HepG2 (cell line): ENCODE data around the gene LEMD2. TPM values are rescaled to one million over a fixed set of nuclear protein-coding genes. Genes with fewer than 3 reads are reported as not detected.

Experiments used
- CSRNP2 ChIP-seq: sonication (generic); formaldehyde crosslinking; conservative IDR thresholded peaks from 2 replicates; pipeline ENCODE4 v1.8.0; 2022; ENCODE audit warnings: low read depth, missing genetic modification reagents
- DZIP1 ChIP-seq: sonication (generic); formaldehyde crosslinking; IDR thresholded peaks from 2 replicates; pipeline ENCODE4 v1.5.0; 2020; ENCODE audit warnings: mild to moderate bottlenecking, missing genetic modification reagents
- HES4 ChIP-seq: sonication (generic); formaldehyde crosslinking; IDR thresholded peaks from 2 replicates; pipeline ENCODE4 v1.9.0; 2021; ENCODE audit warnings: mild to moderate bottlenecking, missing genetic modification reagents, borderline replicate concordance
- HOXD1 ChIP-seq: sonication (generic); formaldehyde crosslinking; IDR thresholded peaks from 2 replicates; pipeline ENCODE4 v1.5.0; 2020; ENCODE audit warnings: missing genetic modification reagents
- KMT2A ChIP-seq: sonication (generic); formaldehyde crosslinking; IDR thresholded peaks from 2 replicates; pipeline ENCODE4 v1.4.0; 2020; ENCODE audit warnings: missing genetic modification reagents
- RARA ChIP-seq: IDR thresholded peaks from 2 replicates; pipeline ENCODE4 v1.6.1; 2016; ENCODE audit warnings: missing genetic modification reagents, missing compliant biosample characterization
- RFX3 ChIP-seq: IDR thresholded peaks from 2 replicates; pipeline ENCODE4 v1.6.1; 2016; ENCODE audit warnings: missing biosample characterization, missing genetic modification reagents
- RXRB ChIP-seq: IDR thresholded peaks from 2 replicates; pipeline ENCODE4 v1.6.1; 2016; ENCODE audit warnings: borderline replicate concordance, missing genetic modification reagents, missing compliant biosample characterization
- SP140L ChIP-seq: sonication (generic); formaldehyde crosslinking; IDR thresholded peaks from 2 replicates; pipeline ENCODE4 v1.4.0; 2020; ENCODE audit warnings: missing genetic modification reagents, borderline replicate concordance
- TCF12 ChIP-seq, 2 experiments: fragments of 450-650 bp in 1 of 2; sonication (generic) in 1 of 2; formaldehyde crosslinking in 1 of 2; IDR thresholded peaks; 2 replicates each; pipeline versions ENCODE4 v1.6.1 to v1.8.0; 2017 to 2022; ENCODE audit warnings: antibody characterized with exemption in 1 of 2, mild to moderate bottlenecking in 1 of 2, missing genetic modification reagents in 1 of 2, moderate library complexity in 1 of 2
- TRIM24 ChIP-seq: sonication (generic); formaldehyde crosslinking; IDR thresholded peaks from 2 replicates; pipeline ENCODE4 v1.8.0; 2022; ENCODE audit warnings: mild to moderate bottlenecking, missing genetic modification reagents
- ZNF143 ChIP-seq: sonication (generic); formaldehyde crosslinking; IDR thresholded peaks from 2 replicates; pipeline ENCODE4 v1.4.0; 2020; ENCODE audit warnings: missing genetic modification reagents
- ZNF205 ChIP-seq: IDR thresholded peaks from 2 replicates; pipeline ENCODE4 v1.6.1; 2018; ENCODE audit warnings: missing biosample characterization, missing genetic modification reagents
- ZNF230 ChIP-seq: sonication (generic); formaldehyde crosslinking; IDR thresholded peaks from 2 replicates; pipeline ENCODE4 v1.4.0; 2020; ENCODE audit warnings: mild to moderate bottlenecking, missing genetic modification reagents
- ZNF292 ChIP-seq: sonication (generic); formaldehyde crosslinking; IDR thresholded peaks from 2 replicates; pipeline ENCODE4 v1.8.1; 2022; ENCODE audit warnings: mild to moderate bottlenecking, low read depth, missing genetic modification reagents, borderline replicate concordance
- ZNF468 ChIP-seq: sonication (generic); formaldehyde crosslinking; IDR thresholded peaks from 2 replicates; pipeline ENCODE4 v1.8.0; 2022; ENCODE audit warnings: mild to moderate bottlenecking, moderate library complexity, missing genetic modification reagents
- ZNF672 ChIP-seq: sonication (generic); formaldehyde crosslinking; IDR thresholded peaks from 2 replicates; pipeline ENCODE4 v1.8.1; 2022; ENCODE audit warnings: missing genetic modification reagents
- polyA plus RNA-seq, 8 experiments: library from polyadenylated mRNA; depleted of rRNA in 3 of 8; stranded (reverse) in 7 of 8; unstranded in 1 of 8; fragments of >200 nt; fragmentation: Illumina TruSeq in 4 of 8; extraction: Trizol in 4 of 8; gene quantifications; 2 replicates each; pipeline versions ENCODE4 v1.2.1 to v1.2.3, GENCODE V29; 2011 to 2016; ENCODE audit warnings: low read depth in 4 of 8, missing spikeins in 1 of 8, mixed read lengths in 1 of 8; ENCODE audit not compliant: insufficient read depth in 1 of 8
- total RNA-seq, 5 experiments: library from RNA; depleted of rRNA; stranded (reverse); fragments of >200 nt; fragmentation: Illumina TruSeq; extraction: Trizol; gene quantifications; 2 replicates each; pipeline ENCODE4 v1.2.3, GENCODE V29; 2016; ENCODE audit warnings: low read depth in 1 of 5
- TF ChIP-seq, protein P1 (sequence below), 2 experiments: IDR thresholded peaks; 2 replicates each; pipeline ENCODE4 v1.6.1; 2011 to 2012; ENCODE audit warnings: low read length in 2 of 2, borderline replicate concordance in 1 of 2, low read depth in 1 of 2, mild to moderate bottlenecking in 1 of 2, moderate library complexity in 1 of 2
- TF ChIP-seq, protein P2 (sequence below): sonication (generic); formaldehyde crosslinking; IDR thresholded peaks from 2 replicates; pipeline ENCODE4 v1.5.1; 2020; ENCODE audit warnings: missing genetic modification reagents, mild to moderate bottlenecking, borderline replicate concordance
- TF ChIP-seq, protein P3 (sequence below): fragments of 450-650 bp; IDR thresholded peaks from 2 replicates; pipeline ENCODE4 v1.6.1; 2017

LEMD2 gene
- total and polyA plus RNA-seq, 2 of the 13 experiments (the other 11 are each of a cell fraction or from before 2014, with no cell fraction given), result 45.2 to 62.9 TPM

DNA sequence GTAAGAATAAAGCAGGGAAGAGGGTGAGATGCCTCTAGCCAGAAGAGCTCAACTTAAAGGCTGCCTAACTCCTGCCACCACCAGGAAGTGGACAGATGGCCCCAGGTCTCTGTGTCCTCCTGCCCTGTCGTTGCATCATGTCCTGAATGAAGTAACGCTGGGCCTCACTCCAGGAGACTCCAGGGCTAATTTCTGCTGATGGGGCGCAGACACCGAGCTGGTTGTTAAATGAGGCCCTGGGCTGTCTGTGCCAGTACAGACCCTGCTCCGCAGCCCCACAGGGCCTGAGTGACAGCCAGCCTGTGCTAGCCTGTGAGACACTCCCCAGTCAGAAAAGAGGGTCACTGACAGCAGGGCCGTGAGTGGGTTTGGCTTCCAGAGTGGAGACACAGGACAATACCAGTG is 48.7 kb downstream of the LEMD2 start (continued):
- TF ChIP-seq ZNF230 (no peak), ZNF468 (CRISPR knock-in tag) (no peak), TRIM24 (CRISPR knock-in tag) (no peak), ZNF205 (CRISPR knock-in tag) (no peak), HOXD1 (CRISPR knock-in tag) (no peak), RARA (CRISPR knock-in tag) (peak; percentile 57), CSRNP2 (CRISPR knock-in tag) (no peak), RXRB (CRISPR knock-in tag) (0 out of 2 replicates have a peak, but pooled peaks have one; percentile 21), HES4 (CRISPR knock-in tag) (no peak), RFX3 (CRISPR knock-in tag) (no peak), TCF12 (IDR thresholded peaks at IDR 0.05) (no peak), TCF12 (CRISPR knock-in tag; IDR thresholded peaks at IDR 0.05) (no peak), ZNF292 (CRISPR knock-in tag) (no peak), ZNF143 (CRISPR knock-in tag) (no peak), ZNF672 (no peak), DZIP1 (no peak), SP140L (CRISPR knock-in tag) (no peak), KMT2A (CRISPR knock-in tag) (no peak)
- TF ChIP-seq, protein P1, sequence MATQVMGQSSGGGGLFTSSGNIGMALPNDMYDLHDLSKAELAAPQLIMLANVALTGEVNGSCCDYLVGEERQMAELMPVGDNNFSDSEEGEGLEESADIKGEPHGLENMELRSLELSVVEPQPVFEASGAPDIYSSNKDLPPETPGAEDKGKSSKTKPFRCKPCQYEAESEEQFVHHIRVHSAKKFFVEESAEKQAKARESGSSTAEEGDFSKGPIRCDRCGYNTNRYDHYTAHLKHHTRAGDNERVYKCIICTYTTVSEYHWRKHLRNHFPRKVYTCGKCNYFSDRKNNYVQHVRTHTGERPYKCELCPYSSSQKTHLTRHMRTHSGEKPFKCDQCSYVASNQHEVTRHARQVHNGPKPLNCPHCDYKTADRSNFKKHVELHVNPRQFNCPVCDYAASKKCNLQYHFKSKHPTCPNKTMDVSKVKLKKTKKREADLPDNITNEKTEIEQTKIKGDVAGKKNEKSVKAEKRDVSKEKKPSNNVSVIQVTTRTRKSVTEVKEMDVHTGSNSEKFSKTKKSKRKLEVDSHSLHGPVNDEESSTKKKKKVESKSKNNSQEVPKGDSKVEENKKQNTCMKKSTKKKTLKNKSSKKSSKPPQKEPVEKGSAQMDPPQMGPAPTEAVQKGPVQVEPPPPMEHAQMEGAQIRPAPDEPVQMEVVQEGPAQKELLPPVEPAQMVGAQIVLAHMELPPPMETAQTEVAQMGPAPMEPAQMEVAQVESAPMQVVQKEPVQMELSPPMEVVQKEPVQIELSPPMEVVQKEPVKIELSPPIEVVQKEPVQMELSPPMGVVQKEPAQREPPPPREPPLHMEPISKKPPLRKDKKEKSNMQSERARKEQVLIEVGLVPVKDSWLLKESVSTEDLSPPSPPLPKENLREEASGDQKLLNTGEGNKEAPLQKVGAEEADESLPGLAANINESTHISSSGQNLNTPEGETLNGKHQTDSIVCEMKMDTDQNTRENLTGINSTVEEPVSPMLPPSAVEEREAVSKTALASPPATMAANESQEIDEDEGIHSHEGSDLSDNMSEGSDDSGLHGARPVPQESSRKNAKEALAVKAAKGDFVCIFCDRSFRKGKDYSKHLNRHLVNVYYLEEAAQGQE (IDR thresholded peaks at IDR 0.05; ENCODE audit: borderline replicate concordance in 1 of 2, low read depth in 1 of 2, low read length in 2 of 2), result no peak
- TF ChIP-seq, protein P2, sequence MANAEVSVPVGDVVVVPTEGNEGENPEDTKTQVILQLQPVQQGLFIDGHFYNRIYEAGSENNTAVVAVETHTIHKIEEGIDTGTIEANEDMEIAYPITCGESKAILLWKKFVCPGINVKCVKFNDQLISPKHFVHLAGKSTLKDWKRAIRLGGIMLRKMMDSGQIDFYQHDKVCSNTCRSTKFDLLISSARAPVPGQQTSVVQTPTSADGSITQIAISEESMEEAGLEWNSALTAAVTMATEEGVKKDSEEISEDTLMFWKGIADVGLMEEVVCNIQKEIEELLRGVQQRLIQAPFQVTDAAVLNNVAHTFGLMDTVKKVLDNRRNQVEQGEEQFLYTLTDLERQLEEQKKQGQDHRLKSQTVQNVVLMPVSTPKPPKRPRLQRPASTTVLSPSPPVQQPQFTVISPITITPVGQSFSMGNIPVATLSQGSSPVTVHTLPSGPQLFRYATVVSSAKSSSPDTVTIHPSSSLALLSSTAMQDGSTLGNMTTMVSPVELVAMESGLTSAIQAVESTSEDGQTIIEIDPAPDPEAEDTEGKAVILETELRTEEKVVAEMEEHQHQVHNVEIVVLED, result no peak
- TF ChIP-seq, protein P3, sequence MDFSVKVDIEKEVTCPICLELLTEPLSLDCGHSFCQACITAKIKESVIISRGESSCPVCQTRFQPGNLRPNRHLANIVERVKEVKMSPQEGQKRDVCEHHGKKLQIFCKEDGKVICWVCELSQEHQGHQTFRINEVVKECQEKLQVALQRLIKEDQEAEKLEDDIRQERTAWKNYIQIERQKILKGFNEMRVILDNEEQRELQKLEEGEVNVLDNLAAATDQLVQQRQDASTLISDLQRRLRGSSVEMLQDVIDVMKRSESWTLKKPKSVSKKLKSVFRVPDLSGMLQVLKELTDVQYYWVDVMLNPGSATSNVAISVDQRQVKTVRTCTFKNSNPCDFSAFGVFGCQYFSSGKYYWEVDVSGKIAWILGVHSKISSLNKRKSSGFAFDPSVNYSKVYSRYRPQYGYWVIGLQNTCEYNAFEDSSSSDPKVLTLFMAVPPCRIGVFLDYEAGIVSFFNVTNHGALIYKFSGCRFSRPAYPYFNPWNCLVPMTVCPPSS, result no peak
